MM.1S (cell line): ENCODE data around the gene VWA5B2.

Experiments used
- EZH2phosphoT487 ChIP-seq: fragments of 300-600 bp; sonication (generic); IDR thresholded peaks from 2 replicates; pipeline ENCODE4 v1.6.1; 2018; ENCODE audit warnings: antibody characterized with exemption, low read length
- TF ChIP-seq, protein P1 (sequence below): fragments of 300-600 bp; sonication (generic); IDR thresholded peaks from 2 replicates; pipeline ENCODE4 v1.5.1; 2016; ENCODE audit warnings: antibody characterized with exemption, low read length, mixed read lengths

DNA sequence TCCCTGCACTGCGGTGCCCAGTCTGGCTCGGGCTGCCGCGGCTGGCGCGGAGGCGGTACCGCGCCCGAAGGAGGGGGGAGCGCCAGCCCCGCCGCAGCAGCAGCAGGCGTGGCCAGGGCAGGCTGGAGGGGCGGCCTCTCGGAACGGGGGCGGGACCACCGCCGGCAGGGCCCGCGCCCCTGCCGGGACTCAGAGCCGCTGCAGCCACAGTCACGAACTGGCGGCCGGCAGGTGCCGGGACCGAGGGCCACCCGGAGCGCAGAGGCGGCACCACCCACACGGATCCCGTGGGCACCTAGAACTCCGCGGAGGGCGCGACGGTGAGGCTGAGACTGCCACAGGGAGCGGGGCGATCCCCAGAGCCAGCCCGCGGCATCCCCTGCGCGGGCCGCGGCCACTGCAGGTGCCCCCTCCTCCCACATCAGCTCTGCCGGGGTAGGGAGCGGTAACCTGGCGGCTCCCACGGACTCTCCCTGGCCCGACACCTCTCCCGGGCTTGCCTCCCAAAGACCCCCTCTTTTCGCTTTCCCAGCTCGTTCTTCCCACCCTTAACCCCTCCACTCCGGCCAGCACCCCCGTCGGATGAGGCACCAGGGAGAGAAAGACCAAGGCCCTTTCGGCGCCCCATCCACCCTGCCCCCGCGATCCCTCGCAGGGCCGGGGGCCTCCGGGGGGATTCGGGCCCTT lies at the start of gene VWA5B2:
- no peak for TF ChIP-seq EZH2phosphoT487
- TF ChIP-seq, protein P1, sequence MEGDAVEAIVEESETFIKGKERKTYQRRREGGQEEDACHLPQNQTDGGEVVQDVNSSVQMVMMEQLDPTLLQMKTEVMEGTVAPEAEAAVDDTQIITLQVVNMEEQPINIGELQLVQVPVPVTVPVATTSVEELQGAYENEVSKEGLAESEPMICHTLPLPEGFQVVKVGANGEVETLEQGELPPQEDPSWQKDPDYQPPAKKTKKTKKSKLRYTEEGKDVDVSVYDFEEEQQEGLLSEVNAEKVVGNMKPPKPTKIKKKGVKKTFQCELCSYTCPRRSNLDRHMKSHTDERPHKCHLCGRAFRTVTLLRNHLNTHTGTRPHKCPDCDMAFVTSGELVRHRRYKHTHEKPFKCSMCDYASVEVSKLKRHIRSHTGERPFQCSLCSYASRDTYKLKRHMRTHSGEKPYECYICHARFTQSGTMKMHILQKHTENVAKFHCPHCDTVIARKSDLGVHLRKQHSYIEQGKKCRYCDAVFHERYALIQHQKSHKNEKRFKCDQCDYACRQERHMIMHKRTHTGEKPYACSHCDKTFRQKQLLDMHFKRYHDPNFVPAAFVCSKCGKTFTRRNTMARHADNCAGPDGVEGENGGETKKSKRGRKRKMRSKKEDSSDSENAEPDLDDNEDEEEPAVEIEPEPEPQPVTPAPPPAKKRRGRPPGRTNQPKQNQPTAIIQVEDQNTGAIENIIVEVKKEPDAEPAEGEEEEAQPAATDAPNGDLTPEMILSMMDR = peak; percentile 31; the same call in 1 of the 2 replicates
